SH-SY5Y (cell line): ENCODE results near the gene EFCAB5.

Experiments
- GATA2 ChIP-seq: IDR thresholded peaks from 2 replicates; pipeline ENCODE4 v1.6.1; 2011; ENCODE audit warnings: mild to moderate bottlenecking, low read depth, low read length
- GATA3 ChIP-seq: IDR thresholded peaks from 2 replicates; pipeline ENCODE4 v1.6.1; 2011; ENCODE audit warnings: low read depth, mild to moderate bottlenecking, low read length, moderate library complexity

DNA sequence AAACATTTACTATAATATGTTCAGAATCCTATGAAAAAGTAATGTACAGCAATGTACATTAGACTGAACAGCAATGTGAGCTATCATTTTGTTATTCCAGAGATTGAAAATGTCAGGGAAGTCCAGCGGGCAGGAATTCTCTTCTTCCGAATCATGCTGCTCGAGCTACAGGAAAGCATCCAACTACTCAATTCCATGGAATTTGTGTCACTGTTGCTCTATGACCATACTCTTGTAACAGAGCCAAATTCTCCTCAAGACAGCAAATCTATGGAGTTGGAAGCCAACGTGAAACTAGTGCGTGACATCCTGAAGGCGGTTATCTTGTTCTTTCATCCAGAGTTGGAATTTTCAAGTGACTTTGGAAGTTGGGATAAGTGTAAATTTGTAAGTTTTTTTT lies 150.3 kb downstream of the EFCAB5 start:
- TF ChIP-seq GATA3 (no peak), GATA2 (no peak)
